Erythroblast (primary cell): ENCODE measurements around the gene ADM2.

Experiments used
- GATA1 ChIP-seq: IDR thresholded peaks from 2 replicates; pipeline ENCODE4 v1.6.1; 2011; ENCODE audit warnings: low read depth, mild to moderate bottlenecking, control low read depth, low read length, moderate library complexity
- POLR2A ChIP-seq: IDR thresholded peaks from 2 replicates; pipeline ENCODE4 v1.6.1; 2011; ENCODE audit warnings: mild to moderate bottlenecking, low read length

DNA sequence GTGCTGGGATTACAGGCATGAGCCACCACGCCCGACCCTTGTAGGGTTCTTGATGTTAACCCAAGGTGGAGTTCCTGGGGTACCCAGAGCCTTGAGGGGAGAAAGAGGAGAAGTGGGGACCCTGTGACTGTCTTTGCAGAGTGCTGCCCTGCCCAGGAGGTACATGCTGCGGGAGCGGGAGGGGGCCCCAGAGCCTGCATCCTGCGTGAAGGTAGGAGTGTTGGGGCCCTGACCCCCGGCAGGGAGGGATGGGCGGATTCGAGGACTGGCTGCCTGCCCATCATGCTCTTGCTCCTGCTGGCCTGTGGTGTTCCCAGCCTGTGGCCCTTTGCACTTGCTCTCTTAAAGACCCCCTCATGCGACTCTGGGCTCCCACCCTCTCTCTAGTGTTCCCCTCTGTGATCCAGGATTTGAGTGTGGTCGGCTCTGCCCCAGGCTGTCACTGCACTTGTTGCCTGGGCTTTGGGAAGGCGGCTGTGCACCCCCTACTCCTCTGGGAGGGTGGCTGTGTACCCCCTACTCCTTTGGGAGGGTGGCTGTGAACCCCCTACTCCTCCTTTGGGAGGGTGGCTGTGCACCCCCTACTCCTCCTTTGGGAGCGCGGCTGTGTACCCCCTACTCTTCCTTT is 39.6 kb downstream of the ADM2 start:
- no peak for TF ChIP-seq POLR2A
- no peak for TF ChIP-seq GATA1
